GM06990 (cell line): ENCODE data around the gene SEMA3B.
A peak's percentile ranks its signal among the peaks of the same experiment; 100 is the strongest.

Experiments
- DNase-seq: peaks from one replicate; pipeline ENCODE4 v3.0.0-alpha.2; 2011; ENCODE audit not compliant: insufficient read length; ENCODE audit errors: extremely low read depth
- H3K27me3 ChIP-seq: replicated peaks from 2 replicates; pipeline ENCODE4 v1.6.0; 2011; ENCODE audit warnings: low read length; ENCODE audit not compliant: control insufficient read depth, insufficient read depth
- H3K36me3 ChIP-seq: 2 replicates; pipeline ENCODE4 v1.5.1; 2011; ENCODE audit warnings: low read length; ENCODE audit not compliant: control insufficient read depth, insufficient read depth
- H3K4me3 ChIP-seq: replicated peaks from 2 replicates; pipeline ENCODE4 v1.5.1; 2011; ENCODE audit warnings: low read depth, mild to moderate bottlenecking, control low read depth, low read length
- CTCF ChIP-seq: IDR thresholded peaks from 2 replicates; pipeline ENCODE4 v1.5.1; 2011; ENCODE audit warnings: low read length, control low read depth, mild to moderate bottlenecking, inconsistent platforms; ENCODE audit not compliant: insufficient read depth, poor library complexity, severe bottlenecking

SEMA3B gene

GRCh38 chr3:50286322-50287227, 17.6 kb downstream of the SEMA3B start:
- H3K27me3 ChIP-seq = no peaks in the 10 kb centered on the region
- DNase-seq = peak; percentile 7
- H3K4me3 ChIP-seq = no peak overlapping the region
- H3K36me3 ChIP-seq = peaks cover 28% of the 10 kb centered on the region
- TF ChIP-seq CTCF = no peak

- peak; percentile 1 for DNase-seq
- Histone ChIP-seq H3K27me3 (no peaks in the 10 kb centered on the region), H3K4me3 (no peak overlapping the region), H3K36me3 (peaks cover 28% of the 10 kb centered on the region)
- no peak for TF ChIP-seq CTCF
These were observed 18.3 kb downstream of the SEMA3B start for GRCh38 chr3:50287262-50287661.

GRCh38 chr3:50288387-50289007, 19.6 kb downstream of the SEMA3B start:
- peak; percentile 14 for DNase-seq
- TF ChIP-seq CTCF = no peak
- H3K4me3 ChIP-seq = no peak overlapping the region
- no peaks in the 10 kb centered on the region for H3K27me3 ChIP-seq
- peaks cover 28% of the 10 kb centered on the region for H3K36me3 ChIP-seq

- TF ChIP-seq CTCF = no peak
- Histone ChIP-seq H3K4me3 (no peak overlapping the region), H3K27me3 (no peaks in the 10 kb centered on the region), H3K36me3 (peaks cover 28% of the 10 kb centered on the region)
- DNase-seq = peak; percentile 3
These were observed 20.2 kb downstream of the SEMA3B start for GRCh38 chr3:50289130-50289529.

GRCh38 chr3:50290161-50290641, 21.3 kb downstream of the SEMA3B start:
- H3K27me3 ChIP-seq = no peaks in the 10 kb centered on the region
- no peak overlapping the region for H3K4me3 ChIP-seq
- TF ChIP-seq CTCF = no peak
- H3K36me3 ChIP-seq = peaks cover 28% of the 10 kb centered on the region
- DNase-seq = peak; percentile 3
